Measurements from ENCODE around the gene XIAP. TPM values are rescaled to one million over a fixed set of nuclear protein-coding genes. Genes with fewer than 3 reads are reported as not detected.
"Not testable (repeated sequence)": the region's sequence is repeated elsewhere in the genome, so short reads cannot be mapped to it uniquely, and the experiment has no call there.

The XIAP gene
- polyA plus RNA-seq (2011; rRNA removed) (15.8 and 18.6 TPM in 2 replicates), polyA minus RNA-seq (2011; rRNA and poly(A)+ RNA removed) (17.4 and 21.2 TPM in 2 replicates)

DNA sequence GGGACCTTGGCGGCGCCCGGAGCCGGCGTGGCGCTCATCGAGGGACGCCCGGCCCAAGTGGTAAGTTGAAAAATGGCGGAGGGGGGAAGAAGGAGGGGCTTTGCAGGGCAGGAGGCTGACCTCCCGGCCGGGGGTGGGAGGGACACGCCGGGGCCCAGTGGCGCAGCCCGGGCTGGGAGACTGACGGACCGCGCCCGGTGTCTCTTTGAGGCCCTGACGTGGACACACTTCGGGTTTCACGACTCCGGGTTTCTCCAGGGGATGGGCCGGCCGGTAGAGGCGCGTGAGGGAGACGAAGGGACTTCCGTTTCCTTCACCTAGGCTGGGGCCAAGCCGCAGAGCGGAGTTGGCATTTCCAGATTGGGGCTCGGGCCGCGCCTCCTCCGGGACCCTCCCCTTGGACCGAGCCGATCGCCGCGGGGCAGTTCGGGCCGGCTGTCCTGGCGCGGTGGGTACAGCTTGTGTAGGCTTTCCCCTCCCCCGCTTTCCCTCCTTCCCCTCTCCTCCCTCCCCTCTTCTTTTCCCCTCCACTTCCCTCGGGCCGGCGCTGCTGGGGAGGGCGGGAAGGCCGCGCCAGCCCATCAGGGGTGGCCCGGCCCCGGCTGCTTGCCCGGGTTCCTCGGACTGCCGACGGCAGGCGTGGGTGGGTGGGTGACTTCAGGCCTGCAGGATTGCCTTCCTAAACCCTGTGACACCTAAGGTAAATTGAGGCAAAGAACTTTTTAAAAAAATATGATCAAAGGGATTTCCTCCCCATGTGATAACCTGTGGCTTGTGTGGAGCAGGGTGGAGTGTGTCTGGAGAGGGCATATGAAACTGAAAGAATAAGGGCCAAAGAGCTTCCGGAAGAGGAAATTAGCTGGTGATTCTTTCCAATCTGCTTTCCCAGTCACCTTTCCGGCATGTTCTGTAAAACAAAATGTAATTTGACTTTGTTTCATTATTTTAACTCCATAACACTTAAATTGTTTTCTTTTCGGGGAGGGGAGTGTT lies at the start of gene XIAP:
Gene XIAP, plus strand, starts transcription at position 208 of the 993 bp plus-strand sequence. CDS start 25,610 bp downstream, outside the sequence.
- TF ChIP-seq, protein P1, sequence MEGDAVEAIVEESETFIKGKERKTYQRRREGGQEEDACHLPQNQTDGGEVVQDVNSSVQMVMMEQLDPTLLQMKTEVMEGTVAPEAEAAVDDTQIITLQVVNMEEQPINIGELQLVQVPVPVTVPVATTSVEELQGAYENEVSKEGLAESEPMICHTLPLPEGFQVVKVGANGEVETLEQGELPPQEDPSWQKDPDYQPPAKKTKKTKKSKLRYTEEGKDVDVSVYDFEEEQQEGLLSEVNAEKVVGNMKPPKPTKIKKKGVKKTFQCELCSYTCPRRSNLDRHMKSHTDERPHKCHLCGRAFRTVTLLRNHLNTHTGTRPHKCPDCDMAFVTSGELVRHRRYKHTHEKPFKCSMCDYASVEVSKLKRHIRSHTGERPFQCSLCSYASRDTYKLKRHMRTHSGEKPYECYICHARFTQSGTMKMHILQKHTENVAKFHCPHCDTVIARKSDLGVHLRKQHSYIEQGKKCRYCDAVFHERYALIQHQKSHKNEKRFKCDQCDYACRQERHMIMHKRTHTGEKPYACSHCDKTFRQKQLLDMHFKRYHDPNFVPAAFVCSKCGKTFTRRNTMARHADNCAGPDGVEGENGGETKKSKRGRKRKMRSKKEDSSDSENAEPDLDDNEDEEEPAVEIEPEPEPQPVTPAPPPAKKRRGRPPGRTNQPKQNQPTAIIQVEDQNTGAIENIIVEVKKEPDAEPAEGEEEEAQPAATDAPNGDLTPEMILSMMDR (IDR thresholded peaks at IDR 0.05; ENCODE audit: low read depth, low read length) = no peak
- ChIA-PET POLR2A (interaction anchor here (0.6 to 1.3 kb wide), 3 partner anchors 9 to 100 kb away, joined by 3 to 5 read pairs (median 3); no protein-coding TSS in a partner anchor), CTCF (interaction anchor here (0.9 kb wide), 1 partner anchor 27 kb away, joined by 11 read pairs; no protein-coding TSS in a partner anchor)
- peak within 1 kb of the TSS; percentile 66 for H3K4me3 ChIP-seq (ENCODE audit: low read depth, low read length)
- peak; percentile 61 for DNase-seq (ENCODE audit: low read depth, low spot score)
- H3K9me3 ChIP-seq (ENCODE audit: control insufficient read depth, insufficient read depth, low read length) = no peaks in the 10 kb centered on the region
- H3K27me3 ChIP-seq (ENCODE audit: control insufficient read depth, insufficient read depth, low read length) = no peaks in the 10 kb centered on the region
- H3K27ac ChIP-seq (ENCODE audit: low read depth, low read length) = peak within 1 kb of the TSS; percentile 97

DNA sequence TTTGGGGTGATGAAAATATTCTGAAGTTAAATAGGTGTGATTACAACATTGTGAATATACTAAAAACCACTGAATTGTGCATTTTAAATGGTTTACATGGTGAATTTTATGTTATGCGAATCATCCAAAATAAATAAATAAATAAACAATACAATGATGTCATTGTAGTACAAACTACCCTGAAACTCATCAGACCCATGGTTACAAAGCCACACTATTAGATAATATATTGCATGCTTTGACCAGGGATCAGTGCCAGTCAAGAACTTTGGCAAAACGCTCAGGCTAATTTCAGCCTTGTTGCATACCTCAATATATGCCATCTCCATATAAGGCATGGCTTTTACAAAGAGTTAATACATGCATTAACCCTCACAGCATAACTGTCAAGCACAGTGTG lies 45.5 kb upstream of the XIAP start:
- no peak overlapping the region for H3K4me3 ChIP-seq (ENCODE audit: low read depth, low read length)
- H3K27ac ChIP-seq (ENCODE audit: low read depth, low read length) = no peak overlapping the region
- TF ChIP-seq, protein P1 (IDR thresholded peaks at IDR 0.05; ENCODE audit: low read depth, low read length) = no peak
- no peak for DNase-seq (ENCODE audit: low read depth, low spot score)
- no peaks in the 10 kb centered on the region; the same call in 1 of the 2 replicates for H3K9me3 ChIP-seq (ENCODE audit: control insufficient read depth, insufficient read depth, low read length)
- ChIA-PET CTCF (no interaction called here), POLR2A (no interaction called here)
- H3K27me3 ChIP-seq (ENCODE audit: control insufficient read depth, insufficient read depth, low read length) = no peaks in the 10 kb centered on the region

DNA sequence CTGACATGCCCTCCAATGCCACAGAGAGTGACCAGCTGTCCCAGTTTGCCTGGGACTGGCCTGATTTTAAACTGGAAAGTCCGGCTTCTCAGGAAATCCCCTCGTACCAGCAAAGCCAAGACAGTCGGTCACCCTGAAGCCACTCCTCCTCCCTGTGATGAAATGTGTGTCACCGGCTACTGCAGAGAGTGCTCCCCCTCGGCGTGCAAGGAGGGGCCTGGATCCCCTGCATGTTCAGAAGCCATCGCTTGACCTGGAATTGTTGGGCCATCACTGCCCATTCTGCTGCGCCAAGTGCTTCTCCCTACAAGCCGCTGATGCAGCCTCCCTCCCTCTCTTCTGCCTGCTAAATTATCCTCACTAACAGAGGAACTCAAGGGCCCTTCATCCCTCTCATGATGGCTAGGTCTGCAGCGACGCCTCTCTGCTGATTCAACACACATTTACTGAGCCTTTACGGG lies 44.9 kb upstream of the XIAP start:
- CTCF ChIA-PET = not testable (repeated sequence)

DNA sequence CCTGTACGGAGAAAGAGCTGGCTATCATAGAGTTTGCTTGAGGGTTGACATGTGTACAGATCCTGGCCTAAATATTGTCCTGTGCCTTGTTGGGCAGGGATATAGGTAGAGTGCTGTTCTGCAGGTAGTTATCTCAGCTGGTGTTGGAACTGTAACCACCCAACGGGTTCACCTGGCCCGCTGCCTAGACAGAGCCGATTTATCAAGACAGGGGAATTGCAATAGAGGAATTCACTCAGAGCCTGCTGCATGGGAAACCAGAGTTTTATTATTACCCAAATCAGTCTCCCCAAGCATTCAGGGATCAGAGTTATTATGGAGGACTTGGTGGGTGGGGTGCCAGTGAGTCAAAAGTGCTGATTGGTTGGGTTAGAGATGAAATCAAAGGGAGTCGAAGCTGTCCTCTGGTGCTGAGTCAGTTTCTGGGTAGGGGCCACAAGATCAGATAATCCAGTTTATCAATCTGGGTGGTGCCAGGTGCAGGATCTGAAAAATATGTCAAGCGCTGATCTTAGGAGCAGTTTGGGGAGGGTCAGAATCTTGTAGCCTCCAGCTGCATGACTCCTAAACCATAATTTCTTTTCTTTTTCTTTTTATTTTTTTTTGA lies 42.5 kb upstream of the XIAP start:
- TF ChIP-seq, protein P1 (IDR thresholded peaks at IDR 0.05; ENCODE audit: low read depth, low read length) = no peak
- Histone ChIP-seq H3K27me3 (ENCODE audit: control insufficient read depth, insufficient read depth, low read length) (no peaks in the 10 kb centered on the region), H3K4me3 (ENCODE audit: low read depth, low read length) (no peak overlapping the region), H3K9me3 (ENCODE audit: control insufficient read depth, insufficient read depth, low read length) (no peaks in the 10 kb centered on the region; the same call in 1 of the 2 replicates), H3K27ac (ENCODE audit: low read depth, low read length) (no peak overlapping the region)
- no peak for DNase-seq (ENCODE audit: low read depth, low spot score)
- ChIA-PET CTCF (interaction anchor here (2.5 kb wide), 1 partner anchor 15 kb away, joined by 14 read pairs; no protein-coding TSS in a partner anchor), POLR2A (no interaction called here)

More for the DNA sequence above, 44.9 kb upstream of the XIAP start:
- H3K4me3 ChIP-seq (ENCODE audit: low read depth, low read length); H3K27me3 ChIP-seq (ENCODE audit: control insufficient read depth, insufficient read depth, low read length); POLR2A ChIA-PET; H3K27ac ChIP-seq (ENCODE audit: low read depth, low read length); H3K9me3 ChIP-seq (ENCODE audit: control insufficient read depth, insufficient read depth, low read length); DNase-seq (ENCODE audit: low read depth, low spot score): not testable (repeated sequence)

DNA sequence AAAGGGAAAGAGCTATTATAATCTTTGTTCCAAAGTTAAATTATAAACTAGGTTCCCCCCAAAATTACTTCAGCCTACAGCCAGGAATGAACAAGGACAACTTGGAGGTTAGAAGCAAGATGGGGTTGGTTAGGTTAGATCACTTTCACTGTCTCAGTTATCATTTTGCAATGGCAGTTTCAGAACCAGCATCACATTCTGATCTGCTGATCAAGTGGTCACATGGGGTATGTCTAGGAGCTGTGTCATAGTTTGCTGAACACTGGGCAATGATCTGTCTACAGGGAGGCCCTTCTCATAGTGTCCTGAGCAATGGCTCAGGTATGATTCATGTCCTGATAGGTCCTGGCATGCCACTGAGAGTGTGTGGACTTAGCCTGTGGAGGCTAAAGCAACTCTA lies 41.6 kb upstream of the XIAP start:
- no peak for DNase-seq (ENCODE audit: low read depth, low spot score)
- Histone ChIP-seq H3K27ac (ENCODE audit: low read depth, low read length) (no peak overlapping the region), H3K4me3 (ENCODE audit: low read depth, low read length) (no peak overlapping the region), H3K27me3 (ENCODE audit: control insufficient read depth, insufficient read depth, low read length) (no peaks in the 10 kb centered on the region), H3K9me3 (ENCODE audit: control insufficient read depth, insufficient read depth, low read length) (no peaks in the 10 kb centered on the region; the same call in 1 of the 2 replicates)
- CTCF ChIA-PET = interaction anchor here (2.5 kb wide), 1 partner anchor 15 kb away, joined by 14 read pairs; no protein-coding TSS in a partner anchor
- TF ChIP-seq, protein P1 (IDR thresholded peaks at IDR 0.05; ENCODE audit: low read depth, low read length) = no peak
- POLR2A ChIA-PET = no interaction called here
